HL-60 (cell line): ENCODE data around the gene SH3TC2.

Experiments
- DNase-seq, 2 experiments: peaks; one replicate each; pipeline ENCODE4 v3.0.0-alpha.2; 2010 to 2020; ENCODE audit warnings: low read depth in 1 of 2, low spot score in 1 of 2
- H3K27ac ChIP-seq: fragments of 250-450 bp; sonication (Bioruptor Pico); replicated peaks from 2 replicates; pipeline ENCODE4 v1.5.1; 2020; ENCODE audit warnings: mild to moderate bottlenecking, moderate library complexity
- H3K27me3 ChIP-seq: fragments of 250-450 bp; sonication (Bioruptor Pico); 2 replicates; pipeline ENCODE4 v1.5.1; 2021; ENCODE audit warnings: mild to moderate bottlenecking, moderate library complexity; ENCODE audit not compliant: insufficient read depth, poor library complexity, severe bottlenecking
- H3K4me3 ChIP-seq: replicated peaks from 2 replicates; pipeline ENCODE4 v1.5.1; 2011; ENCODE audit warnings: mild to moderate bottlenecking, control low read depth, low read length; ENCODE audit not compliant: insufficient read depth
- CTCF ChIP-seq: IDR thresholded peaks from one replicate; pipeline ENCODE4 v1.5.1; 2011; ENCODE audit warnings: low read length, control low read depth, inconsistent platforms; ENCODE audit not compliant: insufficient read depth
- GABPA ChIP-seq: IDR thresholded peaks from 2 replicates; pipeline ENCODE4 v1.6.1; 2012; ENCODE audit warnings: low read depth
- POLR2AphosphoS5 ChIP-seq: IDR thresholded peaks from 2 replicates; pipeline ENCODE4 v1.6.1; 2012; ENCODE audit warnings: low read depth
- SPI1 ChIP-seq: IDR thresholded peaks from 2 replicates; pipeline ENCODE4 v1.6.1; 2012; ENCODE audit warnings: low read depth, mild to moderate bottlenecking, borderline replicate concordance
- TF ChIP-seq, protein P1 (sequence below): IDR thresholded peaks from 2 replicates; pipeline ENCODE4 v1.6.1; 2012; ENCODE audit warnings: low read depth; ENCODE audit not compliant: insufficient replicate concordance

Gene SH3TC2

GRCh38 chr5:149001162-149001561 lies 61.7 kb downstream of the SH3TC2 start:
- TF ChIP-seq CTCF, result no peak
- TF ChIP-seq, protein P1, sequence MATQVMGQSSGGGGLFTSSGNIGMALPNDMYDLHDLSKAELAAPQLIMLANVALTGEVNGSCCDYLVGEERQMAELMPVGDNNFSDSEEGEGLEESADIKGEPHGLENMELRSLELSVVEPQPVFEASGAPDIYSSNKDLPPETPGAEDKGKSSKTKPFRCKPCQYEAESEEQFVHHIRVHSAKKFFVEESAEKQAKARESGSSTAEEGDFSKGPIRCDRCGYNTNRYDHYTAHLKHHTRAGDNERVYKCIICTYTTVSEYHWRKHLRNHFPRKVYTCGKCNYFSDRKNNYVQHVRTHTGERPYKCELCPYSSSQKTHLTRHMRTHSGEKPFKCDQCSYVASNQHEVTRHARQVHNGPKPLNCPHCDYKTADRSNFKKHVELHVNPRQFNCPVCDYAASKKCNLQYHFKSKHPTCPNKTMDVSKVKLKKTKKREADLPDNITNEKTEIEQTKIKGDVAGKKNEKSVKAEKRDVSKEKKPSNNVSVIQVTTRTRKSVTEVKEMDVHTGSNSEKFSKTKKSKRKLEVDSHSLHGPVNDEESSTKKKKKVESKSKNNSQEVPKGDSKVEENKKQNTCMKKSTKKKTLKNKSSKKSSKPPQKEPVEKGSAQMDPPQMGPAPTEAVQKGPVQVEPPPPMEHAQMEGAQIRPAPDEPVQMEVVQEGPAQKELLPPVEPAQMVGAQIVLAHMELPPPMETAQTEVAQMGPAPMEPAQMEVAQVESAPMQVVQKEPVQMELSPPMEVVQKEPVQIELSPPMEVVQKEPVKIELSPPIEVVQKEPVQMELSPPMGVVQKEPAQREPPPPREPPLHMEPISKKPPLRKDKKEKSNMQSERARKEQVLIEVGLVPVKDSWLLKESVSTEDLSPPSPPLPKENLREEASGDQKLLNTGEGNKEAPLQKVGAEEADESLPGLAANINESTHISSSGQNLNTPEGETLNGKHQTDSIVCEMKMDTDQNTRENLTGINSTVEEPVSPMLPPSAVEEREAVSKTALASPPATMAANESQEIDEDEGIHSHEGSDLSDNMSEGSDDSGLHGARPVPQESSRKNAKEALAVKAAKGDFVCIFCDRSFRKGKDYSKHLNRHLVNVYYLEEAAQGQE, result no peak
- no peak for TF ChIP-seq SPI1
- TF ChIP-seq GABPA, result no peak
- no peak for TF ChIP-seq POLR2AphosphoS5
- no peak overlapping the region for H3K27ac ChIP-seq
- no peaks in the 10 kb centered on the region for H3K27me3 ChIP-seq
- H3K4me3 ChIP-seq, result no peak overlapping the region
- no peak for DNase-seq

- DNase-seq, result no peak
- TF ChIP-seq CTCF (no peak), POLR2AphosphoS5 (no peak), GABPA (no peak), SPI1 (no peak)
- TF ChIP-seq, protein P1, result no peak
- H3K27me3 ChIP-seq, result no peaks in the 10 kb centered on the region
- no peak overlapping the region for H3K27ac ChIP-seq
- H3K4me3 ChIP-seq, result no peak overlapping the region
These were observed 63.1 kb downstream of the SH3TC2 start for GRCh38 chr5:148999741-149000140.

DNA sequence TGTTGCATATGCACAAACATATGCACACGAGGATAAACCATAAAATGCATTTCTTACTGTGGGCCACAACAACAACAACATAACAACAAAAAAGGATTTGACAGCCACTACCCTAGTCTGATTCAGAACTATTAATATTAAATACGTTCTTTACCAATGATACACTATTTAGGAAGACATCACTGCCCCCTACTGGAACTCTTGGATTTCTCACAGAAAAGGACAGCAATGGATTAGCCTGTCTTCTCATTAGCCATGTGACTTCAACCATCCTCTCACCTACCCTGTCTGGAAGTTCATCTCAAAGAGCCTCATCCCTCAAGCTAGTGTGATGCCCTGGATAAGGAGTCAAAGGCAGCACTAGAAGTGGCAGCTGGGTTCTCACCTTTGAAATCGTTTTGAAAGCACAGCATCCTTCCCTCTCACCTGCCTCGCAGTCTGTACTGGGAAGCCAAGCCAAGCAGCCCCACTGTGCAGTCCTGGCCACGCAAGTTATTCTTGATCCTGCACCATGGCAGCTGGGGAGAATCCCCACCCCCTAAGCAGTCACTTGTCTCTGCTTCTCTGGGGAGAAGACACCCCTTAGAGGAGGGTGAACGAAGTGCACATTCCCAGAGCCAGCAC lies 64.6 kb downstream of the SH3TC2 start:
- peak in 1 of 2 experiments; percentile 57 for DNase-seq
- Histone ChIP-seq H3K4me3 (no peak overlapping the region), H3K27me3 (no peaks in the 10 kb centered on the region), H3K27ac (no peak overlapping the region)
- TF ChIP-seq, protein P1, result no peak
- TF ChIP-seq POLR2AphosphoS5 (no peak), CTCF (peak; percentile 57), SPI1 (no peak), GABPA (no peak)
